Measurements from ENCODE around the gene D2HGDH.

Gene D2HGDH

GRCh38 chr2:241734467-241735208, at the start of gene D2HGDH:
Gene D2HGDH, plus strand, starts transcription at chr2:241734630. Its CDS starts 595 bp downstream, at chr2:241735225.
- peak; percentile 70 for DNase-seq (ENCODE audit: low read depth)

GRCh38 chr2:241686324-241686649, 48.1 kb upstream of the D2HGDH start:
- no peak for DNase-seq (ENCODE audit: low read depth)

GRCh38 chr2:241686650-241687425, 47.6 kb upstream of the D2HGDH start, which contains the start of gene DTYMK:
Gene DTYMK, minus strand, starts transcription at chr2:241686815. Its CDS starts 32 bp downstream, at chr2:241686783.
- peak; percentile 86 for DNase-seq (ENCODE audit: low read depth)

GRCh38 chr2:241689306-241689705, 45.1 kb upstream of the D2HGDH start:
- no peak for DNase-seq (ENCODE audit: low read depth)

- no peak for DNase-seq (ENCODE audit: low read depth)
Observed at GRCh38 chr2:241690202-241690717, 44.2 kb upstream of the D2HGDH start.

GRCh38 chr2:241692448-241692847, 42.0 kb upstream of the D2HGDH start:
- DNase-seq (ENCODE audit: low read depth): peak; percentile 67

GRCh38 chr2:241695651-241696050, 38.8 kb upstream of the D2HGDH start:
- DNase-seq (ENCODE audit: low read depth): no peak

- DNase-seq (ENCODE audit: low read depth): no peak
Observed at GRCh38 chr2:241701149-241701398, 33.4 kb upstream of the D2HGDH start.

GRCh38 chr2:241701399-241702154, 32.9 kb upstream of the D2HGDH start, which contains the start of gene ING5:
Gene ING5, plus strand, starts transcription at chr2:241702039. Its CDS starts 27 bp downstream, at chr2:241702066.
- peak; percentile 82 for DNase-seq (ENCODE audit: low read depth)

- peak; percentile 62 for DNase-seq (ENCODE audit: low read depth)
Observed at GRCh38 chr2:241702155-241703031, 32.0 kb upstream of the D2HGDH start.

- no peak for DNase-seq (ENCODE audit: low read depth)
Observed at GRCh38 chr2:241703032-241703604, 31.3 kb upstream of the D2HGDH start.

- DNase-seq (ENCODE audit: low read depth): no peak
Observed at GRCh38 chr2:241706537-241706936, 27.9 kb upstream of the D2HGDH start.

GRCh38 chr2:241708879-241709278, 25.6 kb upstream of the D2HGDH start:
- DNase-seq (ENCODE audit: low read depth): no peak

GRCh38 chr2:241719093-241719492, 15.3 kb upstream of the D2HGDH start:
- no peak for DNase-seq (ENCODE audit: low read depth)

GRCh38 chr2:241720099-241720498, 14.3 kb upstream of the D2HGDH start:
- no peak for DNase-seq (ENCODE audit: low read depth)

GRCh38 chr2:241720560-241720959, 13.9 kb upstream of the D2HGDH start:
- DNase-seq (ENCODE audit: low read depth): no peak

- no peak for DNase-seq (ENCODE audit: low read depth)
Observed at GRCh38 chr2:241721852-241722251, 12.6 kb upstream of the D2HGDH start.

GRCh38 chr2:241722896-241723454, 11.5 kb upstream of the D2HGDH start:
- no peak for DNase-seq (ENCODE audit: low read depth)

GRCh38 chr2:241724259-241724974, 10.0 kb upstream of the D2HGDH start:
- no peak for DNase-seq (ENCODE audit: low read depth)
